Measurements from ENCODE around the gene PODN. TPM values are rescaled to one million over a fixed set of nuclear protein-coding genes. Genes with fewer than 3 reads are reported as not detected.
A peak's percentile ranks its signal among the peaks of the same experiment; 100 is the strongest.

Gene PODN
- polyA plus RNA-seq, 6 donors from 2014 or later = not detected

DNA sequence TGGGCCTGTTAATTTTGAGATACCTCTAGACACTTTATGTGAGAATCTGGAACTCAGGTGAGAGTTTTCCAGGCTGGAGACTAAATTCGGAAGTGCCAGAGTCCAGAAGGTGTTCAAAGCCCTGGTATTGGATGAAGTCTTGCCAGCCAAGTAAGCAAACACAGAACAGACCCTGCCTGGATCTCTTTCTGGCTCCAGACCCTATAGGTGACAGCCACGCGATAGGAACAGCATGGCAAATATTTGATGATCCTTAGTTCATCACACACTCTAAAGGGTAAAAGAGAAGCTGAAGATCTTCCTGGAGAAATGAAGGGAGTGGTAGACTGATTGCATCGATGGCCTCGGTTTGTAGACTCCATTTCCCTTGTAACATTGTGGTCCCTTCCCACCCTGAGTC lies 49.7 kb downstream of the PODN start:
- Mint-ChIP-seq H3K27me3 (peaks cover 5 to 34% (median 32%) of the 10 kb centered on the region in 3 donors), H3K4me3 (no peak overlapping the region), H3K9me3 (peaks cover 0 to 5% (median 0%) of the 10 kb centered on the region in 7 donors), H3K4me1 (no peaks in the 10 kb centered on the region), H3K27ac (no peak overlapping the region), H3K36me3 (no peaks in the 10 kb centered on the region)
- DNase-seq (no peak), ATAC-seq (ENCODE audit: low read depth in 2 of 2) (no peak)

DNA sequence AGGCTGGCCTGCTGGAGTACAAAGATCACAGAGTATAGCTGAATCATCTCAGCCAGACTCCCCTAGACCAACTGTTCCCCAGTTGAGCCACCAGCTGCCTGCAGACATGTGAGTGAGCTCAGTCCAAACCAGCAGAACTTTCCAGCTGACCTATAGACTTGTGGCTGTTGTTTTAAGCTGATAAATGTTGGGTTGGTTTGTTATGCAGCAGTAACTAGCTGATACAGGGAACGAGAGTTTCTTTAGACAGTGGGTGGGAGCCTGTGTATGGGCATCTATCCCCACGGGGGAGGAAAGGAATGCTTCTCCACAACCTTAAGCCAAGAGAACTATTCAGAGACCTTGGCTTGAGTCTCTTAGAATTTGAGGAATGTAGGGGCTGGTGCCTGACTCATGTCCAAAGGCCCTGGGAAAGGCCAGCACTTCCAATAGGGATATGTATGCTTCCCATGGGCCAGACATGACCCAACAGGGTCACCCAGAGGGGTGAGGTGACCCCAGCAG lies 50.3 kb downstream of the PODN start:
- DNase-seq (no peak), ATAC-seq (ENCODE audit: low read depth in 2 of 2) (no peak)
- H3K27ac Mint-ChIP-seq = no peak overlapping the region
- H3K27me3 Mint-ChIP-seq = peaks cover 5 to 41% (median 39%) of the 10 kb centered on the region in 3 donors
- H3K4me1 Mint-ChIP-seq = no peaks in the 10 kb centered on the region
- H3K36me3 Mint-ChIP-seq = no peaks in the 10 kb centered on the region
- H3K9me3 Mint-ChIP-seq = peaks cover 0 to 5% (median 0%) of the 10 kb centered on the region in 7 donors
- no peak overlapping the region for H3K4me3 Mint-ChIP-seq

DNA sequence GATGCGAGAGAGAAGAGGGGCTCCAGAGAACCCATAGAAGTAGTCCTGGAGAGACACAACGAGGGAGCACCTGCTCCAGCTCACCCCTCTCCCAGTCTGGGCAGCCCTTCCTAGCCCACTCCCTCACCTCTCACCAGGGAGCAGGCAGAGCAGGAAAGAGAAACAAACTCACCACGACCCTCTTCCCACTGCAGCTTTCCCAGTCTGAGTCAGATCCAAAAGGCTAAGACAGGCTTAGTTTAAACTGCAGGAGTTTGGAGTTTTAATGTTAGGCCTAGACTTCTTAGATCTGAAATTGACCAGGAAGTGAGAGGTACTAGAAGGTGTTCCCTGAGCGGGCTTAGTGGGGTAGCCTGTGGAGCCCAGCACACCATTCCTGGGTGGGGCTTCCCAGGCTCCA lies 50.8 kb downstream of the PODN start:
- peaks cover 5 to 42% (median 39%) of the 10 kb centered on the region in 3 donors for H3K27me3 Mint-ChIP-seq
- H3K4me1 Mint-ChIP-seq = no peaks in the 10 kb centered on the region
- H3K36me3 Mint-ChIP-seq = no peaks in the 10 kb centered on the region
- peak overlapping the region in 1 of 6 donors; percentile 44 for H3K27ac Mint-ChIP-seq
- no peak for ATAC-seq (ENCODE audit: low read depth in 2 of 2)
- DNase-seq = no peak
- H3K4me3 Mint-ChIP-seq = no peak overlapping the region
- H3K9me3 Mint-ChIP-seq = peaks cover 0 to 5% (median 0%) of the 10 kb centered on the region in 7 donors

DNA sequence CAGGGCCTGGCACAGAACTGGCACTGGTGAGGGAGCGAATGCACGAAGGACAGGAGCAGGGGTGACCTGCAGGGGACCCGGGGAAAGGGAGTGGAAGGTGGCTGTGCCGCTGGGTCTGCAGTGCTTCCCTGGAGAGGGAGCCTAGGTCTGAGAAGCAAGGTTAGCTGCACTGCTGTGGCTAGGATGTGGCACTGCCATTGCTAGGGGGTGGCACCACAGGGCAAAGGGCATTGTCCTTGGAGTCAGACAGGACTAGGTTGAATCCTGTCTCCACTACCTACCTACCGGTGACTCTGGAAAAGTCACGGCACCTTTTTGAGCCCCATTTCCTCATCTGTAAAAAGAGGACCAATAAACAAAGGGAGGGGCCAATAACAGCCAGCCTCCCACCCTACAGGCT lies 52.1 kb downstream of the PODN start:
- Mint-ChIP-seq H3K27me3 (peaks cover 5 to 42% (median 32%) of the 10 kb centered on the region in 3 donors), H3K27ac (no peak overlapping the region), H3K4me3 (no peak overlapping the region), H3K36me3 (no peaks in the 10 kb centered on the region), H3K4me1 (no peaks in the 10 kb centered on the region), H3K9me3 (peaks cover 0 to 5% (median 0%) of the 10 kb centered on the region in 7 donors)
- DNase-seq (no peak), ATAC-seq (ENCODE audit: low read depth in 2 of 2) (no peak)

DNA sequence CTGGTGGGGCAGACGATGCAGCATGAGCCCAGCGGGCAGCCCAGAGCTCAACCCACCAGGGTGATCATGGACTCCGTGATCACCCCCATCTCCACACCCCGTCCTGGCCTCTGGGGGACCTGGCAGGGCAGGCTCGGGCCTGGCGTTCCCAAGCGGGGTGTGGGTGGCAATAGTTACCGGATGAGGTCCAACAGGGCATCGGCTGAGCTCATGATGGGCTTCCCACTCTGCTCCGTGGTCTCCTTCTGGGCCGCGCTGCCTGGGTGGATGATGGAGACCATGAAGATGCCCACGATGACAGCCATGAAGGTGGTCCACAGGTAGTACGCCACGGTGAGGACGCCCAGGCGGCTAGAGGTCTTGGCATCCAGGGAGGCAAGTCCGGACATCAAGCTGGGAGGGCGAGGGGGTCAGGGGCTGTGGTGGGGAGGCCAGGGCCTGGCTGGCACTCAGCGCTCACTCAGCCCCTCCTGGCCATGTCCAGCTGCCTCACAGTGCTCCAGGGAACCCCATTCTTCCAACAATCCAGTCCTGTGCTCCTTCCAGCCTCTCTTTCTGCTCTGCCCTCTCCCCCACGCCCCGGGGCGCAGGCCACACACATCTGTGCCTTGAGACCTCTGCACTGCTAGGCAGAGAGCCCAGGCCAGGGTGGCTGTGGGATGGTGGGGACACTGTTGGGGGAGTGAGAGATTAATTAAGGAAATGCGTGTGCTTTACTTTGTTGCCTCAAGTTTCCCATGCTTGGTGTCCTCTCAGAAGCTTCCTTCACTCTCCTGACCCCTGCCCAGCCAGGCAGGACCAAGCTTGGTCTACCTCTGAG lies 52.8 kb downstream of the PODN start:
- H3K4me3 Mint-ChIP-seq = peak overlapping the region in 1 of 8 donors; percentile 15
- DNase-seq = no peak
- no peaks in the 10 kb centered on the region for H3K4me1 Mint-ChIP-seq
- H3K9me3 Mint-ChIP-seq = peaks cover 0 to 5% (median 0%) of the 10 kb centered on the region in 7 donors
- H3K27ac Mint-ChIP-seq = no peak overlapping the region
- H3K36me3 Mint-ChIP-seq = no peaks in the 10 kb centered on the region
- H3K27me3 Mint-ChIP-seq = peaks cover 5 to 41% (median 28%) of the 10 kb centered on the region in 3 donors
- no peak for ATAC-seq (ENCODE audit: low read depth in 2 of 2)

GRCh38 chr1:53115403-53116306 lies 53.6 kb downstream of the PODN start:
- ATAC-seq (ENCODE audit: low read depth in 2 of 2) = no peak

DNA sequence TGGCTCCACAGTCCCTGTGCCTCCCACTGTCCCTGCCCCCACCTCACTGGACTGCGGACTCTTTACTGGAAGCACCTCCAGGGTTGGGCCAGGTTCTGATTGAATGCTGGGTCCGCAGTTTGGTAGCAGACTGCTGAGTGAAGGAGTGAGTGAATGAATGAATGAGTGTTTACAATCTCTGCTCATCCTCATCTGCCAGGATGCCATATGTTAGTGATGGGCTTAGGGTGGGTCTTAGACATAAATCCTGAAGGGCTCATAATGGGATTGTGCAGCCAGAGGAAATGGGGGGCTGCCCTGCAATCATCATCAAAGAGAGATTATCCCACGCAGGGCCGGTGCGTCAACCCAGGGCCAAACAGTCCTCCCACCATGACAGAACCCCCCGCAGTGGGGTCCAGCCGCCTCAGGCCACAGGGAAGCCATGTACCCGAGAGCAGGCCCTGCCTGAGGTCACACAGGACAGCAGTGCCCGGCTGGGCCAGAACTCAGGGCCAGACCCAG lies 54.3 kb downstream of the PODN start:
- H3K27ac Mint-ChIP-seq = no peak overlapping the region
- no peaks in the 10 kb centered on the region for H3K36me3 Mint-ChIP-seq
- DNase-seq (no peak), ATAC-seq (ENCODE audit: low read depth in 2 of 2) (no peak)
- H3K27me3 Mint-ChIP-seq = peaks cover 0 to 43% (median 24%) of the 10 kb centered on the region in 3 donors
- H3K4me3 Mint-ChIP-seq = no peak overlapping the region
- no peaks in the 10 kb centered on the region for H3K4me1 Mint-ChIP-seq
- H3K9me3 Mint-ChIP-seq = peaks cover 0 to 5% (median 0%) of the 10 kb centered on the region in 7 donors

More at GRCh38 chr1:53115403-53116306, 53.6 kb downstream of the PODN start:
- Mint-ChIP-seq H3K4me1 (no peaks in the 10 kb centered on the region), H3K27me3 (peaks cover 2 to 43% (median 25%) of the 10 kb centered on the region in 3 donors), H3K4me3 (no peak overlapping the region), H3K36me3 (no peaks in the 10 kb centered on the region), H3K9me3 (peaks cover 0 to 5% (median 0%) of the 10 kb centered on the region in 7 donors), H3K27ac (no peak overlapping the region)
- DNase-seq = no peak

GRCh38 chr1:53116933-53117600 lies 55.1 kb downstream of the PODN start:
- H3K27ac Mint-ChIP-seq = no peak overlapping the region
- H3K4me3 Mint-ChIP-seq = no peak overlapping the region
- no peaks in the 10 kb centered on the region for H3K36me3 Mint-ChIP-seq
- no peaks in the 10 kb centered on the region for H3K4me1 Mint-ChIP-seq
- H3K27me3 Mint-ChIP-seq = peaks cover 0 to 46% (median 22%) of the 10 kb centered on the region in 3 donors
- ATAC-seq (ENCODE audit: low read depth in 2 of 2) (no peak), DNase-seq (no peak)
- peaks cover 0 to 4% (median 0%) of the 10 kb centered on the region in 7 donors for H3K9me3 Mint-ChIP-seq

DNA sequence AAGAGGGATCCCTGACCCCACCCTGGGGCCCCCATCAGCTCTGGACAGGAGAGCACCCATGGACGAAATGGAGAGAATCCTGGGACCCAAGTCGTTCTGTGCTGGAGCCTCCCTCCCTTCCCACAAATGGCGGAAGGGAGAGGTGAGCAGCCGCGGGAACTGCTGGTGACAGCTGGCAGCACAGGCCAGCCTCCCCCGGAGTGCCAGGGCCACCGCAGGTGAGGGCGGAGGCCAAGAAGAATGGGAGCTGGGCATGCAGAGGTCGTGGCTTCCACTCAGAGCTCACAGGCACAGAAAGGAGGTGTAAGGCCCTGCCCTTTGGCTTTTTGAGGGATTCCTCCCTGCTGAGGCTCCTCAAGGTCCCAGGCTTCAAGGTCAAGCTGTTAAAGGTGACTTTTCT lies 55.8 kb downstream of the PODN start:
- no peak overlapping the region for H3K4me3 Mint-ChIP-seq
- H3K36me3 Mint-ChIP-seq = no peaks in the 10 kb centered on the region
- H3K4me1 Mint-ChIP-seq = no peaks in the 10 kb centered on the region
- no peaks in the 10 kb centered on the region for H3K9me3 Mint-ChIP-seq
- DNase-seq (no peak), ATAC-seq (ENCODE audit: low read depth in 2 of 2) (no peak)
- H3K27me3 Mint-ChIP-seq = peaks cover 0 to 46% (median 22%) of the 10 kb centered on the region in 3 donors
- no peak overlapping the region for H3K27ac Mint-ChIP-seq

DNA sequence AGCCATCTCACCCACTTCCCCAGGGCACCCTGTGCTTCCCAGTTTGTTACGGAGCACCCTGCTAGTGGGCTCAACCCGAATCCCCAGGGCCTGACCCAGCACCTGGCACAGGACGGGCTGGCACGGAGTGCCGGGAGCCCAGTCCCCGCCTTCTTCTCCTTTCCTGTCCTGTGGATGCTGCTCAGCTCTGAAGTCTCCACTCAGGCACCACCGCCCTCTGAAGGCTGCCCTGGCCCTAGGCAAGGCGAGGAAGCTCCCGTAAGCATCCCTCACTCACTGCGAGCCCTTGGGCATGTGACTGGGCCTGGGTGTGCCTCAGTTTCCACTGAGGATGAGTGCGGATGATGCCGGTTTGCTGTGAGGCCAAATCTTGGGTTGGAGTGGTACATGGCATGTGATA lies 58.6 kb downstream of the PODN start:
- DNase-seq (no peak), ATAC-seq (ENCODE audit: low read depth in 2 of 2) (no peak)
- H3K4me3 Mint-ChIP-seq = no peak overlapping the region
- no peaks in the 10 kb centered on the region for H3K4me1 Mint-ChIP-seq
- no peaks in the 10 kb centered on the region for H3K36me3 Mint-ChIP-seq
- H3K27me3 Mint-ChIP-seq = peaks cover 0 to 35% (median 22%) of the 10 kb centered on the region in 3 donors
- H3K9me3 Mint-ChIP-seq = no peaks in the 10 kb centered on the region
- no peak overlapping the region for H3K27ac Mint-ChIP-seq

GRCh38 chr1:53121319-53122172 lies 59.5 kb downstream of the PODN start:
- H3K9me3 Mint-ChIP-seq = no peaks in the 10 kb centered on the region
- no peak for DNase-seq
- H3K27ac Mint-ChIP-seq = no peak overlapping the region
- no peak overlapping the region for H3K4me3 Mint-ChIP-seq
- no peaks in the 10 kb centered on the region for H3K4me1 Mint-ChIP-seq
- H3K27me3 Mint-ChIP-seq = peaks cover 0 to 30% (median 21%) of the 10 kb centered on the region in 3 donors
- no peaks in the 10 kb centered on the region for H3K36me3 Mint-ChIP-seq
- ATAC-seq (ENCODE audit: low read depth in 2 of 2) = no peak

- Mint-ChIP-seq H3K27me3 (peaks cover 0 to 22% (median 13%) of the 10 kb centered on the region in 3 donors), H3K27ac (no peak overlapping the region), H3K4me1 (no peaks in the 10 kb centered on the region), H3K9me3 (no peaks in the 10 kb centered on the region), H3K36me3 (no peaks in the 10 kb centered on the region), H3K4me3 (no peak overlapping the region)
- DNase-seq (no peak), ATAC-seq (ENCODE audit: low read depth in 2 of 2) (no peak)
Observed at GRCh38 chr1:53122201-53122885, 60.3 kb downstream of the PODN start.

All from naive B cell (primary cell).